H1 (cell line): ENCODE measurements around the gene HSCB. TPM values are rescaled to one million over a fixed set of nuclear protein-coding genes. Genes with fewer than 3 reads are reported as not detected.

Source experiments
- CTCF ChIA-PET: fragments of 300-600 bp; sonication (Branson Sonifier 250); formaldehyde crosslinking; loops from one replicate; lab custom pipeline; 2021; ENCODE audit not compliant: partially characterized antibody; lab: Charles Lee
- POLR2A ChIA-PET: fragments of 300-600 bp; sonication (Branson Sonifier 250); formaldehyde crosslinking; loops from one replicate; lab custom pipeline; 2021; ENCODE audit warnings: inconsistent platforms; ENCODE audit not compliant: partially characterized antibody; lab: Charles Lee
- DNase-seq, 2 experiments: peaks; one replicate each; pipeline versions ENCODE4 v3.0.0 to v3.0.0-alpha.2; 2010 to 2022; ENCODE audit warnings: low spot score in 2 of 2, low read depth in 1 of 2, mixed read lengths in 1 of 2
- FAIRE-seq: peaks from 2 replicates; lab custom pipeline; 2011; peaks lifted over from hg19 to GRCh38; lab: Jason Lieb, UNC
- H2AFZ ChIP-seq: 2 replicates; pipeline ENCODE4 v1.8.1; 2012; ENCODE audit warnings: low read length, inconsistent platforms
- H2AK5ac ChIP-seq: 2 replicates; pipeline ENCODE4 v1.6.1; 2013; ENCODE audit warnings: low read depth, low read length
- H2BK120ac ChIP-seq: replicated peaks from 2 replicates; pipeline ENCODE3; 2013; ENCODE audit warnings: low read depth, low read length, inconsistent platforms
- H2BK12ac ChIP-seq: 2 replicates; pipeline ENCODE4 v1.6.1; 2013; ENCODE audit warnings: low read depth, low read length
- H2BK15ac ChIP-seq: 2 replicates; pipeline ENCODE4 v1.6.1; 2013; ENCODE audit warnings: low read length
- H2BK20ac ChIP-seq: 2 replicates; pipeline ENCODE4 v1.6.1; 2013; ENCODE audit warnings: low read length
- H2BK5ac ChIP-seq: 2 replicates; pipeline ENCODE4 v1.6.1; 2013; ENCODE audit warnings: low read depth, low read length
- H3K14ac ChIP-seq: 2 replicates; pipeline ENCODE4 v1.6.1; 2013; ENCODE audit warnings: inconsistent platforms; ENCODE audit not compliant: insufficient read length
- H3K18ac ChIP-seq: 2 replicates; pipeline ENCODE4 v1.6.1; 2013; ENCODE audit warnings: low read length; ENCODE audit errors: extremely low read depth
- H3K23ac ChIP-seq: 2 replicates; pipeline ENCODE4 v1.6.1; 2013; ENCODE audit warnings: inconsistent platforms; ENCODE audit not compliant: insufficient read length
- H3K23me2 ChIP-seq: 2 replicates; pipeline ENCODE4 v1.6.1; 2013; ENCODE audit warnings: low read depth, low read length
- H3K27ac ChIP-seq: 2 replicates; pipeline ENCODE4 v1.6.1; 2011; ENCODE audit warnings: low read depth, low read length, inconsistent platforms
- H3K27me3 ChIP-seq, 4 experiments: replicated peaks in 1 of 4; 1 replicate in 1 of 4; 2 replicates in 3 of 4; pipeline versions ENCODE4 v1.6.1 to v1.8.1; 2011 to 2013; ENCODE audit warnings: low read length in 3 of 4, mild to moderate bottlenecking in 3 of 4, inconsistent platforms in 2 of 4, mixed read lengths in 2 of 4, moderate library complexity in 1 of 4; ENCODE audit not compliant: control insufficient read depth in 3 of 4, insufficient read depth in 3 of 4; ENCODE audit errors: extremely low read depth in 1 of 4
- H3K36me3 ChIP-seq, 4 experiments: 2 replicates each; pipeline versions ENCODE4 v1.6.1 to v1.8.1; 2011 to 2013; ENCODE audit warnings: mild to moderate bottlenecking in 4 of 4, low read length in 3 of 4, moderate library complexity in 2 of 4, control low read depth in 1 of 4, inconsistent platforms in 1 of 4; ENCODE audit not compliant: insufficient read depth in 4 of 4, control insufficient read depth in 2 of 4
- H3K4ac ChIP-seq: replicated peaks from 2 replicates; pipeline ENCODE3; 2013; ENCODE audit warnings: low read length, low read depth, mixed read lengths, inconsistent platforms; ENCODE audit not compliant: insufficient read length
- H3K4me1 ChIP-seq, 4 experiments: replicated peaks in 1 of 4; 1 replicate in 1 of 4; 2 replicates in 3 of 4; pipeline versions ENCODE4 v1.6.1 to v1.8.1; 2011 to 2013; ENCODE audit warnings: low read length in 3 of 4, inconsistent platforms in 2 of 4, mixed read lengths in 1 of 4; ENCODE audit not compliant: insufficient read depth in 4 of 4, control insufficient read depth in 3 of 4
- H3K4me2 ChIP-seq, 2 experiments: 2 replicates each; pipeline versions ENCODE4 v1.6.1 to v1.8.1; 2011 to 2013; ENCODE audit warnings: low read depth in 2 of 2, low read length in 2 of 2, control low read depth in 1 of 2, inconsistent platforms in 1 of 2, mild to moderate bottlenecking in 1 of 2; ENCODE audit not compliant: insufficient read depth in 1 of 2
- H3K4me3 ChIP-seq, 4 experiments: fragments of 200-600, 300-600 bp in 1 of 4; sonication (generic), shearing (Covaris generic), sonication (Bioruptor Twin) in 1 of 4; 2 replicates each; pipeline versions ENCODE4 v1.5.1 to v1.8.1; 2011 to 2016; ENCODE audit warnings: low read length in 4 of 4, low read depth in 3 of 4, control low read depth in 2 of 4, inconsistent platforms in 2 of 4, mild to moderate bottlenecking in 2 of 4, mixed read lengths in 1 of 4, moderate library complexity in 1 of 4; ENCODE audit not compliant: insufficient read depth in 2 of 4; ENCODE audit errors: extremely low read depth in 1 of 4
- H3K56ac ChIP-seq: replicated peaks from 2 replicates; pipeline ENCODE3; 2013; ENCODE audit warnings: low read depth, mild to moderate bottlenecking, mixed read lengths, low read length, inconsistent platforms; ENCODE audit not compliant: insufficient read length
- H3K79me1 ChIP-seq: 2 replicates; pipeline ENCODE4 v1.6.1; 2013; ENCODE audit warnings: low read depth, low read length, control low read depth
- H3K79me2 ChIP-seq, 2 experiments: 2 replicates each; pipeline versions ENCODE4 v1.6.1 to v1.8.1; 2012 to 2013; ENCODE audit warnings: low read length in 2 of 2, mild to moderate bottlenecking in 2 of 2, inconsistent platforms in 1 of 2; ENCODE audit not compliant: insufficient read depth in 2 of 2, control insufficient read depth in 1 of 2
- H3K9ac ChIP-seq, 4 experiments: replicated peaks in 1 of 4; 1 replicate in 1 of 4; 2 replicates in 3 of 4; pipeline versions ENCODE4 v1.6.1 to v1.8.1; 2011 to 2013; ENCODE audit warnings: low read depth in 3 of 4, low read length in 3 of 4, control low read depth in 2 of 4, mild to moderate bottlenecking in 2 of 4, moderate library complexity in 2 of 4, inconsistent platforms in 1 of 4; ENCODE audit errors: extremely low read depth in 1 of 4
- H3K9me3 ChIP-seq, 2 experiments: 2 replicates each; pipeline versions ENCODE4 v1.6.1 to v1.8.1; 2012 to 2013; ENCODE audit warnings: mild to moderate bottlenecking in 2 of 2, moderate library complexity in 2 of 2, control low read depth in 1 of 2, inconsistent platforms in 1 of 2, low read depth in 1 of 2, low read length in 1 of 2, mixed read lengths in 1 of 2; ENCODE audit not compliant: insufficient read depth in 2 of 2
- H4K20me1 ChIP-seq, 2 experiments: replicated peaks in 1 of 2; 2 replicates each; pipeline versions ENCODE3 to v1.8.1; 2011 to 2013; ENCODE audit warnings: inconsistent platforms in 2 of 2, low read length in 2 of 2, mild to moderate bottlenecking in 1 of 2; ENCODE audit not compliant: insufficient read depth in 2 of 2, control insufficient read depth in 1 of 2
- H4K5ac ChIP-seq: 2 replicates; pipeline ENCODE4 v1.6.1; 2013; ENCODE audit warnings: low read length, low read depth, mixed read lengths, inconsistent platforms; ENCODE audit not compliant: insufficient read length
- H4K8ac ChIP-seq: 2 replicates; pipeline ENCODE4 v1.8.0; 2013; ENCODE audit warnings: mild to moderate bottlenecking, moderate library complexity, low read length, inconsistent platforms; ENCODE audit not compliant: insufficient read depth; ENCODE audit errors: extremely low read depth
- H4K91ac ChIP-seq: replicated peaks from 2 replicates; pipeline ENCODE3; 2013; ENCODE audit warnings: low read length, mixed read lengths, inconsistent platforms; ENCODE audit not compliant: insufficient read length
- ATF2 ChIP-seq: IDR thresholded peaks from 2 replicates; pipeline ENCODE4 v1.6.1; 2012; ENCODE audit warnings: low read length, inconsistent platforms
- polyA plus RNA-seq, 7 experiments: library from polyadenylated mRNA; depleted of rRNA in 3 of 7; stranded (reverse) in 5 of 7; unstranded in 2 of 7; fragments of >200 nt in 5 of 7; fragments of 200-250 nt in 2 of 7; gene quantifications; 1 replicate in 5 of 7; 2 replicates in 1 of 7; 4 replicates in 1 of 7; pipeline versions ENCODE4 v1.2.1 to v1.2.3, GENCODE V29; 2011 to 2013; ENCODE audit warnings: missing spikeins in 2 of 7, mixed read lengths in 2 of 7
- total RNA-seq: library from RNA; stranded (reverse); fragmentation: NEBNext Ultra II Directional; extraction: Animal tissue kit (Norgen Biotek cat#: 25700); gene quantifications from 2 replicates; pipeline ENCODE4 v1.2.1, GENCODE V29; 2021

The HSCB gene
- total and polyA plus RNA-seq, 2 of the 8 experiments (the other 6 are each of a cell fraction or from before 2014, with no cell fraction given) = 14.7 to 16.6 TPM

- POLR2A ChIA-PET = no interaction called here
- Histone ChIP-seq H4K91ac (no peak overlapping the region), H3K23me2 (no peaks in the 10 kb centered on the region; the same call in 1 of the 2 replicates), H3K4ac (no peak overlapping the region), H2AK5ac (no peak overlapping the region), H3K18ac (no peak overlapping the region), H4K20me1 (peaks cover 0 to 4% of the 10 kb centered on the region in 2 experiments), H2AFZ (no peak overlapping the region), H4K8ac (no peak overlapping the region), H3K4me1 (no peaks in the 10 kb centered on the region), H3K4me2 (no peak overlapping the region), H2BK20ac (no peak overlapping the region), H3K79me2 (no peaks in the 10 kb centered on the region), H3K36me3 (peaks cover 0 to 23% (median 7%) of the 10 kb centered on the region in 4 experiments; a peak in 3 of 8 replicates), H3K56ac (no peak overlapping the region), H3K79me1 (no peaks in the 10 kb centered on the region), H3K27me3 (no peaks in the 10 kb centered on the region), H3K9me3 (no peaks in the 10 kb centered on the region), H2BK120ac (no peak overlapping the region), H2BK12ac (no peak overlapping the region), H3K4me3 (no peak overlapping the region), H3K14ac (no peak overlapping the region), H3K23ac (no peak overlapping the region), H4K5ac (no peak overlapping the region), H2BK5ac (no peak overlapping the region), H3K9ac (no peak overlapping the region), H2BK15ac (no peak overlapping the region), H3K27ac (no peak overlapping the region)
- CTCF ChIA-PET = interaction anchor here (0.7 to 1.4 kb wide), 2 partner anchors 10 to 33 kb away, joined by 4 read pairs; no protein-coding TSS in a partner anchor
- no peak for TF ChIP-seq ATF2
- DNase-seq = no peak
- FAIRE-seq = no peak
Measured at GRCh38 chr22:28703436-28703835, 38.4 kb upstream of the HSCB start.
